NCI-H2171 (cell line): ENCODE results near the gene SCPEP1.
"Not testable (repeated sequence)": the region's sequence is repeated elsewhere in the genome, so short reads cannot be mapped to it uniquely, and the experiment has no call there.

ENCODE experiments used
- DNase-seq: peaks from one replicate; lab custom pipeline; 2025; lab: John Stamatoyannopoulos, UW

Gene SCPEP1

DNA sequence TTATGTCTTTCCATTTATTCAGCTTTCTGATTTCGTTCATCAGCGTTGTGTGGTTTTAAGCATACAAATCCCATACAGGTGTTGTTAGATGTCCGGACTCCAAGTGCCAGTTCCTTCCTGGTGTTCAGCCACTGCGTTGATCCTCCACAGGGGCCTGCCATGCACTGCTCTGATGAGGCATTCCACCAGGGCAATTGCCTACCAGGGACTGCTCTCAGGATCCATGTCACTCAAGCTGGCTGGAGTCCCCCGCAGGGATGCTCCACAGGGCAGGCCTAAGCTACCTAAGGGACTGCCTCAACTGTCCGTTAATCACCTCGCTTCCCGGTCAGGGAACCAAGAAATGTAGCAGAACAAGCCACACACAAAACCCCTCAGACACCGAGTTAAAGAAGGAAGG is 12.7 kb upstream of the SCPEP1 start:
- DNase-seq, result not testable (repeated sequence)

- not testable (repeated sequence) for DNase-seq
Measured at GRCh38 chr17:56965681-56966080, 12.2 kb upstream of the SCPEP1 start.

DNA sequence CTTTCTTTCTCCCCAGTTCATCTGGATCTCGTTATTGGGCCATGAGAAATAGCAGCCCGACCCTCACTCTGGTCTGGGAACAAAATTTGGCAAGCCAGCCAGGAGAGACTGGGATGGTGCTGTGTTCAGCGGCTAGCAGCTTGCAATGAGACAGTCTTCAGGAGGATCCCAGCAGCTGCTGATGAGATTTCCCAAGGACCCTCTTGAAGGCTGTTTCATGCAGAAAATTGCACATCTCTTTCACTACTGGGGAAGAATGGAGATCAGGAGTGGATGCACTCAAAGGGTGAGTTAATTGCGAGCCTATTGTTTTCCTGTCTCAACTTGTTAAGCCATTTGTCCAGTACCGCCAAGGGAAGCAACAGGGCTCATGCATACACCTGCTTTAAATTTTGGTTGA is 11.6 kb upstream of the SCPEP1 start:
- peak; percentile 16 for DNase-seq

DNA sequence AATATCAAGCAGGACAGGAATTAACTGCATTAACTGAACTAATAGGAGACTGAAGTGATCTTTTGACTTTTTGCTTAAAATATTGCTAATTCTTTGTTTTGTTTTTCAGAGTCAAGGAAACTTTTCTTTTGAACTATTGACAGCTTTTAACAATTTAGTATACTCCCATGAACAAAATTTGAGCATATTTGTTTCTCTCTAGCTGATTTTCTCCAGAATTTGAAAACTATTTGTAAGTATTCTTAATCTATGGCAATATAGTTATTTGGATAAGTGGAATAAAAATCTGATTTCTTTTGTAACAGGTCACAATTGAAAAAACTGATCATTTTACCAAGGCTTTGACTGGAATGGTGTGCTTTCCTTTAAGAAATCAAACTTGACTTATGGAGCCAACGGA is 7.0 kb upstream of the SCPEP1 start:
- no peak for DNase-seq

DNA sequence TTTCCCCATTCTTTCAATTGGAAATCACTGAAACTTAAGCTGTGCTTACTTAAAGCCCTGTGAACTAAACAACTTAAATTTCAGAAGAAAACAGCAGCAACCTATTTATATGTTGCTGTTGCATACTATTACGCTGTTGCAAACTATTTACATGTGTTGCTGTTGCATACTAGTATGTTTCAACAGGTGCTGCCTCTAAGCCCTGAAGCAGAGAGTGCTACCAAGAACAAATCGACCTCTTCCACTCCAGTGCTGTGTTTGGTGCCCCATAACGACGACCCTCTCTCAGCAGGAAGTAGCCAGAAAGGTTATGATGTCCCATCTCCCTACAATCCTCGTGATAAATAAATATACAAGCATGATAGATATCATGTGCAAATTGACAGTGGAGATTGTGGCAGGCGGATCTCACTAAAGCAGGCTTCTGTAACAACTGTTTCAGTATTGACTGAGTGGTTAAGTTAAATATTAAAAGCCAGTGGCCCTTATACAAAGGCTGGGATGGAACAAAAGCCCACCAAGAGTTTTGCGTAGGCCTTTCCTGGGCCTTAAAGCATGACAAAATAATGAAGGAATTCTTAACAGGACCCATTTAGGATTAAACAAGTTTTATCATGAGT is 5.7 kb upstream of the SCPEP1 start:
- DNase-seq, result no peak

GRCh38 chr17:56973520-56973919 is 4.4 kb upstream of the SCPEP1 start:
- no peak for DNase-seq

- DNase-seq, result no peak
Measured at GRCh38 chr17:56974055-56974454, 3.9 kb upstream of the SCPEP1 start.

- no peak for DNase-seq
Measured at GRCh38 chr17:56975656-56976055, 2.3 kb upstream of the SCPEP1 start.

DNA sequence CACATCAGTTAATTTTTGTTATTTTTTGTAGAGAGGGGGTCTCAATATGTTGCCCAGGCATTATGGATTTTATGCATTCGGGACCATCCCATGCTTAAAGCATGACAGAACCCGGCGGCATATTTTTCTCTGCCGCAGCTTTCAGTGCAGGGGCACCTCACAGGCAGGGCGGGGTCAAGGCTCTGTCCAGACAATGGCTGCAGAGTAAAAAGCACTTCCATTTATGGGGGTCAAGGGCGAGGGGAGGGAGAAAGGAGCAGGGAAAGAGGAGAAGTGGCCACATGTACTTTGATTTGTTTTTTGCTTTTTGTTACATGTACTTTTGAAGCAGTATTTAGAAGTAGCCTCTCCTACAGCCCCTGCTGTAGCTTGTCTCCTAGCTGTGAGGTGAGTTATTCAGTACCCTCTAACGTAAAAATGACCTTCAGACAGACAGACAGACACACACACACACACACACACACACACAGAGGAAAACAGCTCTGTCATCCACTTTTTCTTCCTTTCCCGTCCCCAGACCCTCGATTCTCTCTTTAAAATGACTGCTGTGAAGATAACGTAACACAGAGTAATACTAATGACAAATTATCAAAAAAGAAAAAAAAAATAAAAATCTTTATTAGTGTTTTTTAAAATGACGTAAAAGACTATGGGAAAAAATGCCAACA is 856 bp upstream of the SCPEP1 start:
- no peak for DNase-seq

GRCh38 chr17:56978441-56979090 is 635 bp downstream of the SCPEP1 start:
- DNase-seq, result no peak

GRCh38 chr17:56979091-56979480 is 1.2 kb downstream of the SCPEP1 start:
- DNase-seq, result no peak

- not testable (repeated sequence) for DNase-seq
Measured at GRCh38 chr17:56980526-56980925, 2.6 kb downstream of the SCPEP1 start.

DNA sequence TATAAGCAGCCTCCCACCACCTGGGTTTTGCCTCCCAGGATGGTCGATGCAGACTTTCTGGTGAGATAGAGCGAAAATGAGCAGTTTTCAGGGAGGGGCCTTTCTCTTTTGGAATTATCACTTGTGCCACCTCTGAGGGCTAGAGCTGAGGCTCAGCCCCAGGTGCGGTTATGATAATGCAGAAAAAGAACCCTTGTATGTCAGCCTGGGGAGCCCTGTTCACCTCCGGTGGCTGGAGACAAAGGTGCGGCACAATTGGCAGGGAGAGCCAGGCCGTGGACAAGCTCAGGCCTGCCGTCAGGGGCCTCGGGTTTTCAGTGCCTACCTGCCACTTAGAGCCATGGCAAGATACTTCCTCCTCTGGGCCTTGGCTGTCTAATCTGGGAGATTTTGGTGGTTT is 4.4 kb downstream of the SCPEP1 start:
- no peak for DNase-seq

DNA sequence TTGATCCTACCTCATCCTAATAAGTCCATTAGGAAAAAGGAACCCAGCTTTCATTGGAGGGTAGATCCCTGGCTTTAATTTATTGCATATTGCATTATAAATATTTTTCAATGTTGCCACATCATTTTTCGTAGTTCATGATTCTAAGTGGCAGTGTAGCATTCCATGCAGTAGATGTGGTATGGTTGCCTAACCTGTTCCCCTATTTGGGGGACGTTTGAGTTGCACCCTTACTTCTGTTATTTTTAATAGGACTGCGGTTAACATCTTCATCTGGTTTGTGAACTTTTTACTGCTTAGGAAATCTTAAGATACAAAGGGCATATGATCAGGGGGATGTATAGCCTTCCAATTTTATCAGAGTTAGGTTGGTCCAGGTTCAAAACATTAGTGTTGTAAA is 5.4 kb downstream of the SCPEP1 start:
- no peak for DNase-seq

- no peak for DNase-seq
Measured at GRCh38 chr17:56985371-56986162, 7.6 kb downstream of the SCPEP1 start.

- DNase-seq, result no peak
Measured at GRCh38 chr17:56987283-56987834, 9.4 kb downstream of the SCPEP1 start.

GRCh38 chr17:56988901-56989572 is 11.1 kb downstream of the SCPEP1 start:
- no peak for DNase-seq

- DNase-seq, result no peak
Measured at GRCh38 chr17:56992364-56992763, 14.4 kb downstream of the SCPEP1 start.

GRCh38 chr17:56994009-56994792 is 16.3 kb downstream of the SCPEP1 start:
- no peak for DNase-seq

GRCh38 chr17:56995766-56996165 is 17.8 kb downstream of the SCPEP1 start:
- DNase-seq, result no peak

- DNase-seq, result no peak
Measured at GRCh38 chr17:56997313-56997712, 19.4 kb downstream of the SCPEP1 start.
